Skeletal muscle tissue (tissue), 4 donors: ENCODE results near the gene NAA20. TPM values are rescaled to one million over a fixed set of nuclear protein-coding genes. Genes with fewer than 3 reads are reported as not detected.

Experiments
- H3K27ac ChIP-seq: one replicate; pipeline ENCODE4 v1.7.0; 2013; ENCODE audit warnings: mild to moderate bottlenecking, low read depth, low read length, inconsistent platforms
- H3K27me3 ChIP-seq, 3 donors: one replicate each; pipeline ENCODE4 v1.7.0; 2013; ENCODE audit warnings: low read length in 3 of 3; ENCODE audit not compliant: control insufficient read depth in 3 of 3, insufficient read depth in 3 of 3
- H3K36me3 ChIP-seq, 3 donors: one replicate each; pipeline ENCODE4 v1.7.0; 2013; ENCODE audit warnings: low read length in 3 of 3; ENCODE audit not compliant: control insufficient read depth in 3 of 3, insufficient read depth in 3 of 3
- H3K4me1 ChIP-seq, 3 donors: one replicate each; pipeline ENCODE4 v1.7.0; 2013; ENCODE audit warnings: low read length in 3 of 3, mild to moderate bottlenecking in 3 of 3; ENCODE audit not compliant: control insufficient read depth in 3 of 3, insufficient read depth in 3 of 3
- H3K4me3 ChIP-seq, 3 donors: one replicate each; pipeline ENCODE4 v1.7.0; 2013; ENCODE audit warnings: low read length in 3 of 3
- H3K9ac ChIP-seq, 3 donors: one replicate each; pipeline ENCODE4 v1.7.0; 2013; ENCODE audit warnings: low read length in 3 of 3, mild to moderate bottlenecking in 3 of 3, moderate library complexity in 2 of 3, low read depth in 1 of 3
- H3K9me3 ChIP-seq, 3 donors: one replicate each; pipeline ENCODE4 v1.7.0; 2013; ENCODE audit warnings: low read length in 3 of 3; ENCODE audit not compliant: control insufficient read depth in 3 of 3
- total RNA-seq: library from RNA; depleted of rRNA; stranded (reverse); fragments of >200 nt; gene quantifications from one replicate; pipeline ENCODE4 v1.2.3, GENCODE V29; 2014
- donor health status: Osteomylitis.

NAA20 gene
- total RNA-seq, 1 donor from 2014 or later, result 58.5 TPM

DNA sequence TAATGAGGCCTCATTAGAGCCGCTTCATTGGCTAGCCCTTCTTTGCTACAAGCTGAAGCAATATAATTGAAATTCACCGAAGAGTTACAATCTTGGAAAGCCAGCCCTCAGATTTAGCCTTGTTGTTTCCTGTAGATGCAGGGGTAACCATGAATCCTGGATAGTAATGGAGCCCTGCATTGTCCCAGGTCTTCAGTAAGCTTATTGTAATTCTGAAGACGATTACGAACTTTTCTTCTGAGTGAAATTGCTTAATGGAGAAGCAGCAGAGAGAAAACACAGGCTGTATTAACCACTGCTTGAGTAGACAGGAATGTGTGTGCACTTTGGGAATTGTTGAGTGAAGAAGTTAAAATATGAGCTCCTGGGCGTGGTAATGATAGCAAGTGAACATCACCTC is 26.3 kb upstream of the NAA20 start:
- Histone ChIP-seq H3K27ac (no peak overlapping the region), H3K4me1 (peaks cover 36 to 41% (median 36%) of the 10 kb centered on the region in 3 donors), H3K36me3 (peaks cover 0 to 15% (median 0%) of the 10 kb centered on the region in 3 donors), H3K27me3 (no peaks in the 10 kb centered on the region), H3K4me3 (no peak overlapping the region), H3K9me3 (no peaks in the 10 kb centered on the region), H3K9ac (no peak overlapping the region)

DNA sequence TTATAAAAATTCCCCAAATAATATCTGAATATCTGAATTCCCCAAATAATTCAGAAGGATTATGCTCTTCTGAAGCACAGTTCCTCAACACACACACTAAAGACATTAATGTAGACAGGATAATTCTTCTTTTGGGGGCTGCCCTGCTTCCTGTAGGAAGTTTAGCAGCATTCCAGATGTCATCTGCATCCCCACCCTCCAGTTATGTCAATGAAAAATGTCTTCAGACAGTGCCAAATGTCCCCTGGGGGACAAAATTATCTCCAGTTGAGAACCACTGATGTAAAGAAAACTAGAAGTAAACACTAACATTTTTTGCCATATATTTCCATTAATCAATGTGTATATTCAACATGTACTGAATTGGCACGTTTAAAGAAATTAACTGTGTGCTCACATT is 25.9 kb upstream of the NAA20 start:
- H3K9me3 ChIP-seq, result no peaks in the 10 kb centered on the region
- H3K4me1 ChIP-seq, result peaks cover 39 to 43% (median 40%) of the 10 kb centered on the region in 3 donors
- peak overlapping the region in 1 of 3 donors; percentile 1 for H3K9ac ChIP-seq
- H3K36me3 ChIP-seq, result peaks cover 0 to 15% (median 0%) of the 10 kb centered on the region in 3 donors
- no peak overlapping the region for H3K27ac ChIP-seq
- H3K4me3 ChIP-seq, result no peak overlapping the region
- H3K27me3 ChIP-seq, result no peaks in the 10 kb centered on the region

DNA sequence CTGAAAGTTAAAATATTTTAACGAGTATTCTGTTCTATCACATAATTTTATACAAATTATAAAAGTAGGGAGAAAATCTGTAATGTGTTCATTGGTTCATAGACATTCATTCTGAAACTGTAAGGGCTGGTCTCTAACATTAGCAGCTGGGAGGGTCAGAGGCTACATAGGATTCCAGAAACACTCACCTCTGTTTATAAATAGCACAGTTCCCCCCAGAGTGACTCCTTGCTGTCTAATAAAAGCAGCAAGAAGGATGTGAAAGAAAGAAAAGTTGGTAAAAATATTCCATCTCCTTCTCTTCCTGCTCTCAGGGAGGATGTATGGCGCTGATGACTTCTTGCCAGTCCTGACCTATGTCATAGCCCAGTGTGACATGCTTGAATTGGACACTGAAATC is 25.3 kb upstream of the NAA20 start:
- Histone ChIP-seq H3K27me3 (no peaks in the 10 kb centered on the region), H3K9me3 (no peaks in the 10 kb centered on the region), H3K4me1 (peaks cover 41 to 46% (median 43%) of the 10 kb centered on the region in 3 donors), H3K4me3 (no peak overlapping the region), H3K36me3 (peaks cover 0 to 15% (median 0%) of the 10 kb centered on the region in 3 donors), H3K9ac (peak overlapping the region in 1 of 3 donors; percentile 1), H3K27ac (no peak overlapping the region)

DNA sequence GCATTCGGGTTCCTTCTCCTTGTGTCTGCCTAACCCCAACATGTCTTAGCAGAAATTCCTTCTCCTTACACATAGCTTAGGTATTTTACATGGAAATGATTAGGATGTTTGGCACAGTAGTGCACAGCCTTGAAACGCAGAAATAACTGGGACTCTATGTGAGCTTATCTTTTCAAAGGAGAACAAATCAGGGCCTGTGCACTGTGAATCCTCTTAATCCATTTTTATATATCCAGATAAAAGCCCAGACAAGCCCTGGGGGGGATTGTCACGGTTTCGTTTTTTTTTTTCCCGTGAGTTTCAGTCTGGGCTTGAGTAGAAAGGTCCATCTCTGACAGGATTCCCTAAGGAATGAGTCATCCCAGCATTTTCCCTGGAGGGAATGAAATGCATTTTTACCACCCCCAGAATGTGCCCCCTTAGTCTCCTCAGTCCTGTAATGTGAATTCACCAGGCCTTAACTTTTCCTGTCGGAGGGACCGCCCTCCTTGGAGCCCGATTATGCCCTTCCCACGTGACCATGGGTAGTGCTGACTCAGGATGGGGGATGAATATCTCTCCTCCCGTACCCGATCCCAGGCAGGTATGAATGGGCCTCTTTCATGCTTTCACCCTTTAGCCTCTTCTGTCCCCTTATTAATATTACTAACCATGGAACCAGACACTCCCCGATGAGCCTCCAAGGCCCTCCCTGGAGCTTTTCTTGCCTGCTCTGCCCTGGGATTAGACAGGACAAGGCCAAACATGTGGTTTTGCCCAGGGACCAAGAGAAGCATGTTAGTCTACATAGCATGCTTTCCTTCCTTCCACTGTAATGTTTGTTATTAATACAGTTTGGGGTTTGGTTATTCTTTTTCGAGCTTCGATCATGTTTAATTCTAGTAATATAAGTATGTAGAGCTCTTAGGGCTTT is 23.9 kb upstream of the NAA20 start:
- Histone ChIP-seq H3K4me3 (peak overlapping the region in 2 of 3 donors; percentile 45 to 52), H3K36me3 (peaks cover 1 to 18% (median 2%) of the 10 kb centered on the region in 3 donors), H3K27ac (peak overlapping the region; percentile 66)

DNA sequence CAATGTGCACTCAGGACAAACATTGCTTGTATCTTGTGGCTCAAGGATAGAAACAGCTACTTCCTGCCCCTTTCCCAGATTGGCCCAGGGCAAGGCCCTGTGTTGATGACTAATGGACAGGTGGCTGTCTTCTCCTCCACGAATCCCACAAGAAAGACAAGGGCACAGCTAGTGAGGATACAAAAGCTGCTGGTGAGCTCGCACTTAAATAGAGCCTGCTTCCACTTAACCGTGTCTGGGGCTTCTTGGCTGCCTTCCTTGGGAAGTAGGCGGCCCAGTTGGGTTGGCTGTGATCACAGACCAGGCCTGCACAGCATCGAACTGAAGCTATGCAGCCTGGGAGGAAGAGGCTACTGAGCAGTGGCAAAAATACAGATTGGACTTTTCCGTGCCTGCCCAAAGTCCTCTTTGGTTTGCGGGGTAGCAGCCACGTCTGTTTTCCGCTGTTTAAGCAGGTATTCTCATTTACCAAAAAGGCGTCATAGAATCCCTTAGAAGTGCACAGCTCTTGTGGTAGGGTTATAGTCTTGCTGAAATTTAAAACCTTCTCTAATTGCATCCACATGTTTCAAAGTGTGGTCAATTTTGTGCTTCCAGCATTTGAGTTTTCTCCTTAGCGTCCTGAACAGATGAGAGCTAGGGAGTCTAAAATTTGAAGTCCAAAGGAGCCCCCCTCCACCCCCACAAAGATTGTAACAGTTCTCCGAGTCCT is 23.0 kb upstream of the NAA20 start:
- H3K27ac ChIP-seq, result peak overlapping the region; percentile 66
- H3K36me3 ChIP-seq, result peaks cover 10 to 27% (median 10%) of the 10 kb centered on the region in 3 donors
- peak overlapping the region in 1 of 3 donors; percentile 54 for H3K4me3 ChIP-seq
- no peaks in the 10 kb centered on the region for H3K27me3 ChIP-seq
- no peaks in the 10 kb centered on the region for H3K9me3 ChIP-seq
- H3K9ac ChIP-seq, result peak overlapping the region in 2 of 3 donors; percentile 44 to 47
- peaks cover 48 to 56% (median 50%) of the 10 kb centered on the region in 3 donors for H3K4me1 ChIP-seq

More for the DNA sequence above, 23.9 kb upstream of the NAA20 start:
- H3K9me3 ChIP-seq, result no peaks in the 10 kb centered on the region
- H3K27me3 ChIP-seq, result no peaks in the 10 kb centered on the region
- H3K4me1 ChIP-seq, result peaks cover 46 to 52% (median 48%) of the 10 kb centered on the region in 3 donors
- H3K9ac ChIP-seq, result peak overlapping the region; percentile 4 to 47 (median 44)

DNA sequence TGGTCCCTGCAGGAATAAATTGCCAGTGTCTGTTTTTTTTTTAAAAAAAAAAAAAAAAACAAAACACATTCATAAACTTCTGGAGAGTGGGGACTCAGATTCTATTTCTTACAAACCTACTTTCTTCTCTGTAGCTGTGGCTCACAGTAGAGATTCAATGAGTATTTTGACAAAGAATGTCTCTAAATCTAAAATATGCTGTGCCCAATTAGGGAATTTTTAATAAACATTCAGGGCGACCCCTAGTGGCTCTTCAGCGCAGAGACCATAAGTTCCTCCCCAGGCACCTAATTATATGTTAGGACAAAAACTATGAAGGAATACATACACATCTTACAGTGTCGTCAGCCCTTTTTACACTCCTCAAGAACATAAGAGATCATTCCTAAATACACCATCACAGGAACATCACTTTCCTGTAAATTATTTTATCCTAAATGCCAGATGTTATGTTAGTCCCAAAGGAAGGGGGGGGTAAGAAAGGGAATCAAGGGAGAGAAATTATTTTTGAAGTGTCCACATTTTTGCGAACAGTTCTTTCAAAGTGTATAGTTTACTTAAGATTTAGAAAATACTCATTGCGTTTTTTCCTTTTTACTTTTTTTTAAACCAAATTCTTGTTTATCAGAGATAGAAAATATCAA is 21.8 kb upstream of the NAA20 start:
- Histone ChIP-seq H3K27ac (peak overlapping the region; percentile 66), H3K4me1 (peaks cover 48 to 61% (median 48%) of the 10 kb centered on the region in 3 donors), H3K9me3 (no peaks in the 10 kb centered on the region), H3K9ac (no peak overlapping the region), H3K4me3 (no peak overlapping the region), H3K27me3 (no peaks in the 10 kb centered on the region), H3K36me3 (peaks cover 17 to 34% (median 20%) of the 10 kb centered on the region in 3 donors)

DNA sequence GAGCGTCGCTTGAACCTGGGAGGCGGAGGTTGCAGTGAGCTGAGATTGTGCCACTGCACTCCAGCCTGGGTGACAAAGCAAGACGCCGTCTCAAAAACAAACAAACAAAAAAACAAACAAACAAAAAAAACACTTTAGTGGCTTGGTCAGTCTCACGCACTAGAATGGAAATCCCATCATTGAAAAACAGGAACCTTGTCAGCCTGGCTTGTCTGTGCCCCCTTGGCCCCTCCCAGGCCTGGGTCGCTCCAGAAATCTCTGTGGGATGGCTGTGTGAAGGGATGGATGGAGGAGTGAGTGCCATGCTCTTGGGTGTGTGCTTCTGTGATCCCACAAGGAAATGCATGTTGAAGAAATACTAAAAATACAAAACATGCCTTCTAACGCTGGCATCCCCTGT is 20.9 kb upstream of the NAA20 start:
- Histone ChIP-seq H3K36me3 (peaks cover 25 to 36% (median 29%) of the 10 kb centered on the region in 3 donors), H3K9me3 (no peaks in the 10 kb centered on the region), H3K27me3 (no peaks in the 10 kb centered on the region), H3K4me3 (peak overlapping the region in 1 of 3 donors; percentile 53), H3K27ac (peak overlapping the region; percentile 49), H3K9ac (peak overlapping the region in 2 of 3 donors; percentile 19 to 21), H3K4me1 (peaks cover 48 to 68% (median 48%) of the 10 kb centered on the region in 3 donors)

DNA sequence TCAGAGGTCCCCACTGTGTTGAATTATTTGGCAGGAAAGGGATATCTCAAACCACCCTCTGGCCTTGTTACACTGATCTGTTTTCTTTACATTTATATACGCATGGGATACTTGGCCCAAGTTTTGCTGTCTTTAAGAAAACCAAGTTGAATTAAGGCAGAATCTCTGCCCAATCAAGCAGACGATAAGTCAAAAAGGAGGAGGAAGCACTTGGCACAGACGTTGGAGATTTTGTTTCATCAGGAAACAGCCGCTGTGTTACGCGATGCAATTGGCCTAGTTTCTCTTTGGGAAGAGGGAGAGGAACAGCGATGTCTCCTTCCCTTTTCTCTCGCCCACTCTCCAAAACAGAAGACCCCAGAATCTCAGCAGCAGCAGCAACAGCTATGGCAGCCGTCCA is 20.2 kb upstream of the NAA20 start:
- Histone ChIP-seq H3K4me3 (peak overlapping the region; percentile 12 to 53 (median 45)), H3K9me3 (no peaks in the 10 kb centered on the region), H3K4me1 (peaks cover 44 to 65% (median 47%) of the 10 kb centered on the region in 3 donors), H3K27ac (peak overlapping the region; percentile 49), H3K27me3 (no peaks in the 10 kb centered on the region), H3K9ac (peak overlapping the region; percentile 40 to 74 (median 57)), H3K36me3 (peaks cover 25 to 39% (median 29%) of the 10 kb centered on the region in 3 donors)

DNA sequence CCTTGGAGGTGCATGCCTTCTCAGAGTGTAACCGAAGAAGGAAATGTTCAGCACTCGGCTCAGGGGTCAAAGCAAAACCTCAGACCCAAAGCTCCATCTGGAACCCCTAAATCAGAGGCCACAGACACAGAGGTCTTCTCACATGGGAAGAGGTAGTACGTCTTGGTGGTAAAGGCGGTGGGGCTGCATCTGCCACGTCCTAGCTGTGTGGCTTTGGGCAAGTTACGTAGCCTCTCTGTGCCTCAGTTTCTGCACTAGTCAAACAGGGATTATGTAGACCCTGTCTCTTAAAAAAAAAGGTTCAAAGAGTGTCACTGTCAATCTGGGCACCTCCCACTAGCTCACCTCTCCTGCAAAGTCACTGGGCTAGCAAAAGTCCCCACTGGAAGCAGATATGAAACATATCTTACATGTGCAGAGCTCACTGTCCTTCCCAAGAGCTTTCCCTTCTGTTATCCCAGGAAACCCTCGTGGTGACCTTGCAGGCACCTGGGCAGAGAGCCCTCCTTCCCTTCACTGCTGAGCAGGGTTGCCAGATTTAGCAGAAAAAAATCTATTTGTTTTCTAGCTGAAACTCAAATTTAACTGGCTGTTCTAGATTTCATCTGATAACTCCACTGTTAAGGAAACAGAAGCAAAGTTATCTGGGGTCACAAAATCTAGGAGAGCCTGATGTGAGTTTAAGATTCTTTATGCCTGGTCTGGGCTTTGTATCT is 18.0 kb upstream of the NAA20 start:
- Histone ChIP-seq H3K9me3 (no peaks in the 10 kb centered on the region), H3K9ac (no peak overlapping the region), H3K27me3 (no peaks in the 10 kb centered on the region), H3K27ac (no peak overlapping the region), H3K4me1 (peaks cover 44 to 68% (median 45%) of the 10 kb centered on the region in 3 donors), H3K4me3 (no peak overlapping the region), H3K36me3 (peaks cover 25 to 32% (median 29%) of the 10 kb centered on the region in 3 donors)
